ENCODE results near the gene PRSS3. TPM values are rescaled to one million over a fixed set of nuclear protein-coding genes. Genes with fewer than 3 reads are reported as not detected.

Gene PRSS3
- total and polyA plus RNA-seq, 10 donors, result 0.09 to 0.42 TPM; not detected in 8

- no peaks in the 10 kb centered on the region for H3K27me3 ChIP-seq (replicated peaks in 1 of 7)
- peak within 1 kb of the TSS; percentile 98 to 100 (median 99) for H3K27ac ChIP-seq
- H3K36me3 ChIP-seq, result no peaks in the 10 kb centered on the region
- no peaks in the 10 kb centered on the region for H3K9me3 ChIP-seq
- peaks cover 40 to 70% (median 65%) of the 10 kb centered on the region in 6 donors for H3K4me1 ChIP-seq
- DNase-seq, result peak; percentile 97
- intact Hi-C loops (cut with DNase I; ENCODE audit: low total_unique reads), result no loop called here
- peak; percentile 16 to 37 (median 31) for TF ChIP-seq POLR2A (IDR thresholded peaks at IDR 0.05)
- peak; percentile 94 to 95 (median 95) for TF ChIP-seq POLR2AphosphoS5 (IDR thresholded peaks at IDR 0.05)
- peak in 1 of 11 experiments; percentile 27 for TF ChIP-seq CTCF (IDR thresholded peaks at IDR 0.05 in 8 of 11, conservative IDR thresholded peaks at IDR 0.05 in 3 of 11)
- 2 to 9% (median 3%) methylated on average over 12 to 54 of the region's 66 CpGs for WGBS, 5 donors
- peak within 1 kb of the TSS; percentile 64 to 92 (median 76) for H3K4me3 ChIP-seq
Measured at GRCh38 chr9:33816327-33817252, 21.2 kb downstream of the PRSS3 start, which contains the start of gene UBE2R2. Gene UBE2R2 (plus strand): TSS chr9:33817160. CDS start chr9:33817758, 598 bp downstream.

GRCh38 chr9:33817327-33818166 lies 22.2 kb downstream of the PRSS3 start:
- H3K9me3 ChIP-seq, result no peaks in the 10 kb centered on the region
- H3K4me3 ChIP-seq, result peak overlapping the region; percentile 64 to 92 (median 76)
- DNase-seq, result peak; percentile 90
- intact Hi-C loops (cut with DNase I; ENCODE audit: low total_unique reads), result no loop called here
- peaks cover 40 to 80% (median 70%) of the 10 kb centered on the region in 6 donors for H3K4me1 ChIP-seq
- peak overlapping the region; percentile 98 to 100 (median 99) for H3K27ac ChIP-seq
- no peak for TF ChIP-seq POLR2A (IDR thresholded peaks at IDR 0.05)
- peak; percentile 22 to 76 (median 48) for TF ChIP-seq POLR2AphosphoS5 (IDR thresholded peaks at IDR 0.05)
- TF ChIP-seq CTCF (IDR thresholded peaks at IDR 0.05 in 8 of 11, conservative IDR thresholded peaks at IDR 0.05 in 3 of 11), result peak in 7 of 11 experiments; percentile 7 to 50 (median 20)
- no peaks in the 10 kb centered on the region for H3K27me3 ChIP-seq (replicated peaks in 1 of 7)
- WGBS, 5 donors, result 0 to 1% (median 1%) methylated on average over 14 to 78 of the region's 81 CpGs
- no peaks in the 10 kb centered on the region for H3K36me3 ChIP-seq

GRCh38 chr9:33818167-33818846 lies 22.9 kb downstream of the PRSS3 start:
- no peak for DNase-seq
- TF ChIP-seq CTCF (IDR thresholded peaks at IDR 0.05 in 8 of 11, conservative IDR thresholded peaks at IDR 0.05 in 3 of 11) (no peak), POLR2A (IDR thresholded peaks at IDR 0.05) (no peak), POLR2AphosphoS5 (IDR thresholded peaks at IDR 0.05) (no peak)
- WGBS, 5 donors, result 0 to 1% (median 0%) methylated on average over 13 to 18 of the region's 18 CpGs
- peak overlapping the region; percentile 64 to 92 (median 76) for H3K4me3 ChIP-seq
- intact Hi-C loops (cut with DNase I; ENCODE audit: low total_unique reads), result no loop called here
- peak overlapping the region; percentile 98 to 100 (median 99) for H3K27ac ChIP-seq
- no peaks in the 10 kb centered on the region for H3K9me3 ChIP-seq
- H3K4me1 ChIP-seq, result peaks cover 39 to 85% (median 75%) of the 10 kb centered on the region in 6 donors
- H3K27me3 ChIP-seq (replicated peaks in 1 of 7), result no peaks in the 10 kb centered on the region
- H3K36me3 ChIP-seq, result no peaks in the 10 kb centered on the region
